ENCODE results near the gene SYNRG. TPM values are rescaled to one million over a fixed set of nuclear protein-coding genes. Genes with fewer than 3 reads are reported as not detected.

Gene SYNRG
- polyA plus RNA-seq, 2 of the 4 experiments (the other 2 are of a cell fraction): 13.1 to 17.4 TPM

DNA sequence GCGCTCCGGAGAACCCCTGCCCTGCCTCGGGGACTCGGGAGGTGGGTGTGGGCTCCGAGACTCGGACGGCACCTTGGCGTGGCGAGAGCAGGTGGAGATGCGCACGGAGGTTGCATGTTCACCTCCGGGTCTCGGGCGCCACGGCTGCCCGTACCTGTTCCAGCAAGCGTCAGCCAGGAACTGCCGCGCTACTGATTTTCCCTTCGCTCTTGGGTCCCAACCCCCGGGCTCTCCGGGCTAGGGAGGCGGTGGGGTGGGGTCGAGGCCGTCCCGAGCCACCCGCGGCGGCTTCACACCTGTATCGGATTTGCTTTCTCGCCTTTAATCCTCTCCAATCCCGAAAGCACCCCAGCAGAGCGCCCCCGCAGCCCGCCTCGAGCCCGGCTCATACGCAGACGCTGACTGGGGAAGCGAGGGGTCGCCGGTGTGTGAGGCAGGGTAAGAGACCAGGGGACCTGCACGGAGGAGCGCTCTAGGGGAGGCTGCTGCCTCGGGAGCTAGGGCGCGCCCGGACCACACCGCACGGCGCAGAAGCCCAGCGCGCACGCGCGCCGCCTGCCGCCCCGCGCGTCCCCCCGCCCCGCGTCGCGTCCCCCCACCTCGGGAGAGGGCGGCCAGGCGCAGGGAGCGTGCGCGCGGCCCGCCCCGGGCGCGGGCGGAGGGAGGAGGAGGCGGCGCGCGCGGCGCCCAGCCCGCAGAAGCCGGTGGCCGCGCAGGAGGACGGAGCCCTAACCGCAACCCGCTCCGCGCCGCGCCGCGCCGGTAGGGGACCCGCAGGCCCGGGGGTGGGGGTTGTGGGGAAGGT, 119.8 kb downstream of the SYNRG start, which contains the start of gene DUSP14 (continued):
- TF ChIP-seq NR3C1 (IDR thresholded peaks at IDR 0.05) (no peak), SREBF2 (IDR thresholded peaks at IDR 0.05) (no peak), BHLHE40 (IDR thresholded peaks at IDR 0.05; ENCODE audit: low read depth, low read length) (no peak), KDM1A (IDR thresholded peaks at IDR 0.05; ENCODE audit: low read depth) (no peak)

DNA sequence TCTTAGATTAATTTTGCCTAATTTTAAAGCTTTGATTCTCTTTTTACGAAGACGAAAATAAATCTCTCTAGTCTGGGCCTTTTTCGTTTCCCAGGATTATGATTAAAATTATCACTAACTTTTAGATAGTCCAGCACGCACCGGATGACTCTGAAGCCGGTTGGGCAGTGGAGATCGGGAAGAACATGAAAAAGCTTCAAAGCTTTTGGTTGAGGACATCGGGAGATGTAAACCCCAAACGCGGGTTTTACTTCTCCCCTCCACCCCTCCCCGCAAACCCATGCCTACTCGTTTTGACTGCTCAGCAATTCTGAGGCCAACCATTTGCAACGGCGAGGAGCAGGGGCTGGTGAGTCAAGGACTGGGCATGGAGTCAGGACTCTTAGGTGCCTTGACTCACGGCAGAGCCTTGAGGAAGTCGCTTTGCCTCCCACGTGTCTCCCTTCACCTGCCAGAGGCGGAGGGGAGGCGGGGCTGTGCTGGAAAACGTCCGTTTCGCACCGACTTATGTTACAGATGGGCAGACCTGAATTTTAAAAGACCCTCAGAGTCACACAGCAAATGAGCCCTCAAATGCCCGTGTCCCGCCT, 120.5 kb downstream of the SYNRG start:
- FAIRE-seq (no peak), DNase-seq (ENCODE audit: low read depth in 1 of 2, low spot score in 1 of 2) (peak; percentile 93 to 95), ATAC-seq (peak; percentile 73 to 84)
- Histone ChIP-seq H3K4me2 (peak overlapping the region; percentile 88), H3K4me3 (peak overlapping the region; percentile 67), H3K27ac (peak overlapping the region; percentile 89 to 95), H3K9me3 (no peaks in the 10 kb centered on the region), H3K4me1 (peaks cover 34% of the 10 kb centered on the region)
- 2% methylated on average over 19 of the region's 25 CpGs for WGBS (ENCODE audit: missing lambda C conversion rate)
- TF ChIP-seq, protein P1, sequence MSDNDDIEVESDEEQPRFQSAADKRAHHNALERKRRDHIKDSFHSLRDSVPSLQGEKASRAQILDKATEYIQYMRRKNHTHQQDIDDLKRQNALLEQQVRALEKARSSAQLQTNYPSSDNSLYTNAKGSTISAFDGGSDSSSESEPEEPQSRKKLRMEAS (IDR thresholded peaks at IDR 0.05): peak; percentile 88
- TF ChIP-seq MAZ (IDR thresholded peaks at IDR 0.05; ENCODE audit: borderline replicate concordance, low read depth, low read length) (0 out of 2 replicates have a peak, but pooled peaks have one; percentile 10), GATA3 (IDR thresholded peaks at IDR 0.05; ENCODE audit: borderline replicate concordance) (peak; percentile 24; the same call in 1 of the 2 replicates), FOSL2 (IDR thresholded peaks at IDR 0.05) (no peak), FOSL2 (CRISPR knock-in tag; IDR thresholded peaks at IDR 0.05) (peak; percentile 90), MYC (IDR thresholded peaks at IDR 0.05; ENCODE audit: borderline replicate concordance, low read length) (peak; percentile 72), FOSB (CRISPR knock-in tag; IDR thresholded peaks at IDR 0.05) (peak; percentile 70; the same call in 1 of the 2 replicates), CEBPB (IDR thresholded peaks at IDR 0.05) (0 out of 4 replicates have a peak, but pooled peaks of 1 of the 2 experiments have one; percentile 6), ESRRA (IDR thresholded peaks at IDR 0.05; ENCODE audit: borderline replicate concordance, low read length) (no peak), ZSCAN20 (CRISPR knock-in tag; IDR thresholded peaks at IDR 0.05) (0 out of 2 replicates have a peak, but pooled peaks have one; percentile 18), RARB (CRISPR knock-in tag; IDR thresholded peaks at IDR 0.05) (no peak), MAFK (IDR thresholded peaks at IDR 0.05; ENCODE audit: partially characterized antibody) (peak; percentile 100)
- TF ChIP-seq, protein P2, sequence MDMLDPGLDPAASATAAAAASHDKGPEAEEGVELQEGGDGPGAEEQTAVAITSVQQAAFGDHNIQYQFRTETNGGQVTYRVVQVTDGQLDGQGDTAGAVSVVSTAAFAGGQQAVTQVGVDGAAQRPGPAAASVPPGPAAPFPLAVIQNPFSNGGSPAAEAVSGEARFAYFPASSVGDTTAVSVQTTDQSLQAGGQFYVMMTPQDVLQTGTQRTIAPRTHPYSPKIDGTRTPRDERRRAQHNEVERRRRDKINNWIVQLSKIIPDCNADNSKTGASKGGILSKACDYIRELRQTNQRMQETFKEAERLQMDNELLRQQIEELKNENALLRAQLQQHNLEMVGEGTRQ (IDR thresholded peaks at IDR 0.05): peak; percentile 73
- TF ChIP-seq, protein P3, sequence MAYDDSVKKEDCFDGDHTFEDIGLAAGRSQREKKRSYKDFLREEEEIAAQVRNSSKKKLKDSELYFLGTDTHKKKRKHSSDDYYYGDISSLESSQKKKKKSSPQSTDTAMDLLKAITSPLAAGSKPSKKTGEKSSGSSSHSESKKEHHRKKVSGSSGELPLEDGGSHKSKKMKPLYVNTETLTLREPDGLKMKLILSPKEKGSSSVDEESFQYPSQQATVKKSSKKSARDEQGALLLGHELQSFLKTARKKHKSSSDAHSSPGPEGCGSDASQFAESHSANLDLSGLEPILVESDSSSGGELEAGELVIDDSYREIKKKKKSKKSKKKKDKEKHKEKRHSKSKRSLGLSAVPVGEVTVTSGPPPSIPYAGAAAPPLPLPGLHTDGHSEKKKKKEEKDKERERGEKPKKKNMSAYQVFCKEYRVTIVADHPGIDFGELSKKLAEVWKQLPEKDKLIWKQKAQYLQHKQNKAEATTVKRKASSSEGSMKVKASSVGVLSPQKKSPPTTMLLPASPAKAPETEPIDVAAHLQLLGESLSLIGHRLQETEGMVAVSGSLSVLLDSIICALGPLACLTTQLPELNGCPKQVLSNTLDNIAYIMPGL (CRISPR knock-in tag; IDR thresholded peaks at IDR 0.05; ENCODE audit: borderline replicate concordance): no peak
- TF ChIP-seq, protein P4, sequence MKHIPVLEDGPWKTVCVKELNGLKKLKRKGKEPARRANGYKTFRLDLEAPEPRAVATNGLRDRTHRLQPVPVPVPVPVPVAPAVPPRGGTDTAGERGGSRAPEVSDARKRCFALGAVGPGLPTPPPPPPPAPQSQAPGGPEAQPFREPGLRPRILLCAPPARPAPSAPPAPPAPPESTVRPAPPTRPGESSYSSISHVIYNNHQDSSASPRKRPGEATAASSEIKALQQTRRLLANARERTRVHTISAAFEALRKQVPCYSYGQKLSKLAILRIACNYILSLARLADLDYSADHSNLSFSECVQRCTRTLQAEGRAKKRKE (CRISPR knock-in tag; IDR thresholded peaks at IDR 0.05; ENCODE audit: low read depth): 0 out of 2 replicates have a peak, but pooled peaks have one; percentile 25
- ChIA-PET CTCF (interaction anchor here (0.7 to 2.0 kb wide), 7 partner anchors 9 to 115 kb away, joined by 3 to 11 read pairs (median 3); no protein-coding TSS in a partner anchor), POLR2A (interaction anchor here (0.8 to 1.1 kb wide), 5 partner anchors 11 to 127 kb away, joined by 3 to 8 read pairs (median 5); partner anchors contain the start of genes ACACA and TADA2A)

Measured in A549 (cell line).